ENCODE measurements around the gene PRKAB1.

DNA sequence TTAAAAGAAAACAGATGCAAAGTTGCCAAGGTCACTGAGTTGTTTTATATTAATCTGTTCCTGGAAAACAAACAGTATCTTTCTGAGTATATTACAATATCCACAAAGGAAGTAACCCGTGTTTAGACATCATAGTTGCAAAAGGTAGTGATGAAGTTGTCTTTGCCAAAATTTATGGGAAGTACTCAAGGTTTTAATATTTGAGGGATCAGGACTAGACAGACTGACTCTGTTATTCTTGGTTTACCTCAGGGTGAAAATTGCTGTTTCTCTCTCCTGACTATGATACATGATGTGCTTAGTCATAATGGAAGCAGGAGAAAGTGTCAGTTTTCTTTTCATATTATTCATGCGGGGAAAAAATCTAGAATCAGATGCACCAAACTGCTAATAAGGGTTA, 46.1 kb upstream of the PRKAB1 start:
- TF ChIP-seq POLR2A (IDR thresholded peaks at IDR 0.05) (no peak), CTCF (IDR thresholded peaks at IDR 0.05) (no peak), POLR2AphosphoS5 (IDR thresholded peaks at IDR 0.05) (no peak), EP300 (IDR thresholded peaks at IDR 0.05) (no peak)

Data from gastroesophageal sphincter (tissue), 3 donors.